ENCODE data around the gene COQ3. TPM values are rescaled to one million over a fixed set of nuclear protein-coding genes. Genes with fewer than 3 reads are reported as not detected.

The COQ3 gene
- total and polyA plus RNA-seq, 8 donors: 3.3 to 12.7 (median 11.0) TPM

DNA sequence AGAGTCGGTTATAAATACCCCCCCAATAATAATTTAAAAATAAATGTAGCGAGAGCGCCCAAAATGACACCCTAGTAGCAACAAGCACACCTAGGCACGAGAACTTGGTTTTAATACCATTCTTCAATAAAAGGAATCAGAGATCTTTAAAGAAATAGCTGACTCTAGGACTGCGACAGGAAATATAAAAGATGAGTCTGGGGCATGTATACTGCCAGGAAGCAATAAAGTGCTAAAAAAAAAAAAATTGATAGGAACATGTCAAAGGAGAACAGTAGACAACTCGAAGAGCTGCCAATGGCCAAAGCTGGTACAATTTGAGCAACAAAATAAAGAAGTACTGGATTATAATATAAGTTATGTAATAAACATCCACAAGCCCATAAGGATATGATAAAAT, 28.9 kb upstream of the COQ3 start:
- Histone ChIP-seq H3K9me3 (no peaks in the 10 kb centered on the region), H3K4me3 (peak overlapping the region in 1 of 2 donors; percentile 91), H3K27ac (no peak overlapping the region), H3K27me3 (no peaks in the 10 kb centered on the region), H3K36me3 (no peaks in the 10 kb centered on the region), H3K4me1 (peaks cover 28 to 71% of the 10 kb centered on the region in 2 donors)
- intact Hi-C loops (cut with DNase I): no loop called here
- no peak for TF ChIP-seq CTCF (IDR thresholded peaks at IDR 0.05)
- DNase-seq: no peak
- ATAC-seq: no peak

DNA sequence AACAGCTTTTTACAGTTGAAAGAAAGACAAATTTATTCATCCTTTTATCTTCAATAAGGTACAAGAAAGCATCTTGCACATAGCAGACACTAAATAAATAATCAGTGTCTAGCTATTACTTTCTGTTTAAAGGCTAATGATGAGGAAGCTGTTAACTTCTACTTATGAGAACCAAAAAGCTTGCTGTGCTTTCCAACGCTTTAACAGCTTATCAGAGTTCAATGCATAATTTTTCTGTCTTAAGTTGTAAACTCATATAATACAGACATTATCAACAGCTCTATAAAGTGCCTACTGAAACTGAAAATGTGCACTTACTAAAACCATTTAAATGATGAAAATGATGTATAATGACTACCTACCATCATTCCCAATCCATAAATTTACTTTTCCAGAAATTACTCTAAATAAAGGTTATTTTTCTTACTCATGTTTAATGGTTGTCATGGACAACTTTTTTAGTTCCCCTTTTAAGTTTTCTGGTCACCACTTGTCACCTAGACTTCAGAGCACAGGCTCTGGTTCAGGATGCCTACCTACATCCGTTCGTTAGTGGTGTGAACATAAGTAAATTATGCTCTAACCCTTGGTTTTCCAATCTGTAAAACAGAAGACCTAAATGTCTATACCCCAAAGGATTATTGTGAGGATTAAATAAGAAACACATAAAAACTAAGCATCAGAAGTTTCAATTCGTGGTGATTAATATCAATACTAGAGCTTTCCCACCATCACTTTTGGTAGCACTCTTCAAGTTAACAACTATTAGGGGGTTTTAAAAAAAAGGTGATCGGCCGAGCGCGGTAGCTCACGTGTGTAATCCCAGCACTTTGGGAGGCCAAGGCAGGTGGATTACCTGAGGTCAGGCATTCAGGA, 23.1 kb upstream of the COQ3 start:
- ATAC-seq: no peak
- H3K4me1 ChIP-seq: peaks cover 6 to 56% of the 10 kb centered on the region in 2 donors
- H3K9me3 ChIP-seq: no peaks in the 10 kb centered on the region
- no peak for TF ChIP-seq CTCF (IDR thresholded peaks at IDR 0.05)
- H3K4me3 ChIP-seq: no peak overlapping the region
- H3K27ac ChIP-seq: no peak overlapping the region
- H3K36me3 ChIP-seq: peaks cover 0 to 24% of the 10 kb centered on the region in 2 donors
- DNase-seq: no peak
- H3K27me3 ChIP-seq: no peaks in the 10 kb centered on the region
- intact Hi-C loops (cut with DNase I): no loop called here

- Histone ChIP-seq H3K27me3 (no peaks in the 10 kb centered on the region), H3K4me1 (peaks cover 6 to 47% of the 10 kb centered on the region in 2 donors), H3K27ac (no peak overlapping the region), H3K9me3 (no peaks in the 10 kb centered on the region), H3K4me3 (no peak overlapping the region), H3K36me3 (peaks cover 0 to 32% of the 10 kb centered on the region in 2 donors)
- TF ChIP-seq CTCF (IDR thresholded peaks at IDR 0.05): no peak
- DNase-seq (no peak), ATAC-seq (no peak)
- intact Hi-C loops (cut with DNase I): no loop called here
These were observed 22.2 kb upstream of the COQ3 start for GRCh38 chr6:99416226-99416625.

GRCh38 chr6:99415446-99415845, 21.5 kb upstream of the COQ3 start:
- Histone ChIP-seq H3K4me3 (no peak overlapping the region), H3K36me3 (peaks cover 0 to 32% of the 10 kb centered on the region in 2 donors), H3K9me3 (no peaks in the 10 kb centered on the region), H3K27ac (no peak overlapping the region), H3K27me3 (no peaks in the 10 kb centered on the region), H3K4me1 (peaks cover 6 to 40% of the 10 kb centered on the region in 2 donors)
- ATAC-seq (no peak), DNase-seq (no peak)
- no peak for TF ChIP-seq CTCF (IDR thresholded peaks at IDR 0.05)
- intact Hi-C loops (cut with DNase I): no loop called here

DNA sequence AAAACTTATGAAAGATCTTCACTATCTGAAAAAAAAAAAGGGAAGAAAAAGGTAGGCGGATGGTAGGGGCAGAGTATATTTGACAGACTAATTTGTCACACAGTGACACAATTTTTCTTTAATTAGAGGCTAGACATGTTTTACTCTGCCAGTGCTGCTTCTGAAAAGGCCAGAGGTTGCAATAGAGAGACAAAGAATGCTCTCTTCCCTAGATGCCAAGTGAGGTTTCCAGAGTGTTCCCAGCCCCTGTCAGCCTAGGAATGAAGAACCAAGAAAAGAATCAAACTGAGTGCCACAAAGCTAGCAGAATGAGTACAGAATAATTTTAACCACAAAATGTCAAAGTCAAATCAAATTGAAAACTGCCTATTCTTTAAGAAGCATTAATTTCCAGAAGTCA, 18.1 kb upstream of the COQ3 start:
- intact Hi-C loops (cut with DNase I): no loop called here
- H3K4me1 ChIP-seq: peaks cover under 1 to 14% of the 10 kb centered on the region in 2 donors
- no peaks in the 10 kb centered on the region for H3K9me3 ChIP-seq
- no peak for DNase-seq
- no peak for TF ChIP-seq CTCF (IDR thresholded peaks at IDR 0.05)
- no peak overlapping the region for H3K4me3 ChIP-seq
- ATAC-seq: no peak
- no peaks in the 10 kb centered on the region for H3K27me3 ChIP-seq
- H3K27ac ChIP-seq: no peak overlapping the region
- H3K36me3 ChIP-seq: peaks cover 0 to 62% of the 10 kb centered on the region in 2 donors
